Activated CD4-positive, alpha-beta T cell treated with anti-CD3 and anti-CD28 coated beads, Interleukin-2, amount 10 ng/mL, durations not matched to agents 7 days and 5 days (primary cell): ENCODE results near the gene PPP1R1B. TPM values are rescaled to one million over a fixed set of nuclear protein-coding genes. Genes with fewer than 3 reads are reported as not detected.

Source experiments
- CTCF ChIA-PET: fragments of 350-600 bp; sonication (Branson Sonifier 250); formaldehyde crosslinking; loops from one replicate; lab custom pipeline; 2021; ENCODE audit warnings: antibody characterized with exemption; lab: Charles Lee
- POLR2A ChIA-PET: fragments of 350-600 bp; sonication (Branson Sonifier 250); formaldehyde crosslinking; loops from one replicate; lab custom pipeline; 2021; ENCODE audit warnings: antibody characterized with exemption; lab: Charles Lee
- DNase-seq: peaks from one replicate; pipeline ENCODE4 v3.0.0-alpha.2; 2020
- H3K27ac Mint-ChIP-seq: one replicate; pipeline ENCODE4 v1.8.0; 2021; ENCODE audit warnings: mild to moderate bottlenecking, moderate library complexity, mixed read lengths
- H3K27me3 Mint-ChIP-seq: one replicate; pipeline ENCODE4 v1.8.0; 2021; ENCODE audit warnings: mixed read lengths
- H3K36me3 Mint-ChIP-seq: one replicate; pipeline ENCODE4 v1.8.0; 2021; ENCODE audit warnings: low read depth, mixed read lengths
- H3K4me1 Mint-ChIP-seq: one replicate; pipeline ENCODE4 v1.8.0; 2021; ENCODE audit warnings: mixed read lengths
- H3K4me3 Mint-ChIP-seq: one replicate; pipeline ENCODE4 v1.8.0; 2021; ENCODE audit warnings: mild to moderate bottlenecking, moderate library complexity, mixed read lengths
- H3K9me3 Mint-ChIP-seq: one replicate; pipeline ENCODE4 v1.8.0; 2021; ENCODE audit warnings: mixed read lengths
- total RNA-seq, 2 experiments: library from RNA; stranded (reverse); gene quantifications; one replicate each; pipeline ENCODE4 v1.2.3, GENCODE V29; 2021

The PPP1R1B gene
- total RNA-seq, 2 experiments from 2014 or later: not detected

- Mint-ChIP-seq H3K27me3 (no peaks in the 10 kb centered on the region), H3K4me1 (peaks cover 60% of the 10 kb centered on the region), H3K36me3 (peaks cover 7% of the 10 kb centered on the region), H3K9me3 (no peaks in the 10 kb centered on the region), H3K27ac (no peak overlapping the region), H3K4me3 (no peak overlapping the region)
- ChIA-PET CTCF (interaction anchor here (1.0 to 1.3 kb wide), 2 partner anchors 9 to 19 kb away, joined by 3 read pairs; no protein-coding TSS in a partner anchor), POLR2A (no interaction called here)
- DNase-seq: no peak
Observed at GRCh38 chr17:39641097-39641496, 14.3 kb downstream of the PPP1R1B start.

DNA sequence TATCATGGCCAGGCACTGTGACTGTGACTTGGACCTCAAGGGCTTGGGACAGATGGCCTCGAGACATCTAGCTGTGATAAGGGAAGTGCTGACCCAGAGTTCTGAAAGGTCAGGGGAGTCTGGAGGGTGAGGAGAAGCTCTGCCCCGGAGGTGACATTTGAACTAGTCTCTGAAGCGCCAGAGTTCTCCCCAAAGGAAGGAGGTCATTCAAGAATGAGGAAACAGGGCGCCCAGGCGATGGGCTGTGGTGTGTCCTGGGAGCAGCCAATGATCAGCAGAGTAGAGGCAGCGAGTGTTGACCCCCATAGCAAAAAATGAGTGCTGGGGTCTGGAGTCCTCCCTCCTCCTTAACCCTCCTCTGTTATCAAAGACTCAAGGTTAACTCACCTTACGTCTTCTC lies 15.1 kb downstream of the PPP1R1B start:
- CTCF ChIA-PET: interaction anchor here (1.3 kb wide), 1 partner anchor 20 kb away, joined by 3 read pairs; no protein-coding TSS in a partner anchor
- no peaks in the 10 kb centered on the region for H3K27me3 Mint-ChIP-seq
- no peak overlapping the region for H3K4me3 Mint-ChIP-seq
- H3K27ac Mint-ChIP-seq: no peak overlapping the region
- H3K36me3 Mint-ChIP-seq: peaks cover 7% of the 10 kb centered on the region
- H3K9me3 Mint-ChIP-seq: no peaks in the 10 kb centered on the region
- DNase-seq: no peak
- peaks cover 54% of the 10 kb centered on the region for H3K4me1 Mint-ChIP-seq
- POLR2A ChIA-PET: interaction anchor here (0.6 kb wide), 1 partner anchor 21 kb away, joined by 3 read pairs; no protein-coding TSS in a partner anchor

- peaks cover 53% of the 10 kb centered on the region for H3K4me1 Mint-ChIP-seq
- peaks cover 7% of the 10 kb centered on the region for H3K36me3 Mint-ChIP-seq
- H3K9me3 Mint-ChIP-seq: no peaks in the 10 kb centered on the region
- H3K27ac Mint-ChIP-seq: no peak overlapping the region
- DNase-seq: no peak
- POLR2A ChIA-PET: interaction anchor here (0.6 kb wide), 1 partner anchor 22 kb away, joined by 3 read pairs; no protein-coding TSS in a partner anchor
- CTCF ChIA-PET: interaction anchor here (1.1 to 2.5 kb wide), 4 partner anchors 12 to 88 kb away, joined by 3 to 11 read pairs (median 4); partner anchors contain the start of gene MIEN1
- H3K27me3 Mint-ChIP-seq: no peaks in the 10 kb centered on the region
- H3K4me3 Mint-ChIP-seq: no peak overlapping the region
Observed at GRCh38 chr17:39642291-39643074, 15.7 kb downstream of the PPP1R1B start.

DNA sequence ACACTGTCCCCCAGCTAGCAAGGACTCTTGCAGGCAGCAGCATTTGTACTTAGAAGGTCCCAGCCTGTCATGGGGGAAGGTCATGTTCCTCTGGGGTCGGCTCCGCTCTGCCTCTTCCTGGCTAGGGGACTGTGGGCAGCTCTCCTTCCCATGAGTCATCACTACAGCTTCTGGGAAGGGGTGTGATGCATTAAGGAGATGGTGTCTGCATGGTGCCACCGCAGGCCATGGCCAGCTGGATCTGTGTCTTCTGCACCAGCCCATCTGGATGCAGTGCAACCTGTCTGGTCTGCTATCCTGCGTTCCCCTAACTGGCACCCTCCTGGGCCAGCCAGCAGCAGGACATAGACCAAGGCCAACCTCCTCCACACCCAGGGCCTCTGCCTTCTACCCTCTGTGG lies 16.5 kb downstream of the PPP1R1B start:
- Mint-ChIP-seq H3K4me3 (no peak overlapping the region), H3K27ac (no peak overlapping the region), H3K27me3 (no peaks in the 10 kb centered on the region), H3K9me3 (no peaks in the 10 kb centered on the region), H3K4me1 (peaks cover 46% of the 10 kb centered on the region), H3K36me3 (peaks cover 2% of the 10 kb centered on the region)
- POLR2A ChIA-PET: interaction anchor here (0.8 kb wide), 1 partner anchor 11 kb away, joined by 3 read pairs; no protein-coding TSS in a partner anchor
- CTCF ChIA-PET: interaction anchor here (1.1 to 2.5 kb wide), 4 partner anchors 11 to 87 kb away, joined by 3 to 11 read pairs (median 6); partner anchors contain the start of gene MIEN1
- DNase-seq: no peak

DNA sequence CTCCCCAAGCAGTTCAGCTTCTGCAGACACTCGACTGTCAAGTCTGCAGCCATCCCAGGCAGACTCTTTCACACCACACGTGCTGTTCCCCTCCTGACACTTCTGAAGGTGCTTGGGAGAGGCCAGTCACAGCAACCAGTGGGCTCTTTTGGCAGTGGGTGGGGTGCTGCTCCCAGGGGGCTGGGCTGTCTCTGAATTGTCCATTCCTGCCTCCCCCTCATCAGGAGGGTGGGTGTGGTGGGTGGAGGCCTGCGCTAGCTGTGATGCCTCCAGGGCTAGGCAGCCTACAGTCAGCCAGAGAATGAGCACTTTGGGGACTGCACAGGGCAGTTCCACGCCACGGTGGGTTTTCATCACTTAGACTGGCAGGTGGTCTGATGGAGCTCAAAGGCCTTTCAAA lies 20.5 kb downstream of the PPP1R1B start:
- POLR2A ChIA-PET: no interaction called here
- Mint-ChIP-seq H3K27ac (no peak overlapping the region), H3K4me3 (no peak overlapping the region), H3K9me3 (no peaks in the 10 kb centered on the region), H3K36me3 (peaks cover 2% of the 10 kb centered on the region), H3K27me3 (no peaks in the 10 kb centered on the region), H3K4me1 (peaks cover 30% of the 10 kb centered on the region)
- CTCF ChIA-PET: interaction anchor here (1.1 to 1.8 kb wide), 3 partner anchors 8 to 25 kb away, joined by 3 to 5 read pairs (median 4); no protein-coding TSS in a partner anchor
- no peak for DNase-seq

- Mint-ChIP-seq H3K27ac (no peak overlapping the region), H3K9me3 (no peaks in the 10 kb centered on the region), H3K27me3 (no peaks in the 10 kb centered on the region), H3K4me3 (no peak overlapping the region), H3K4me1 (peaks cover 18% of the 10 kb centered on the region), H3K36me3 (peaks cover 2% of the 10 kb centered on the region)
- POLR2A ChIA-PET: no interaction called here
- CTCF ChIA-PET: interaction anchor here (1.1 to 1.8 kb wide), 4 partner anchors 9 to 25 kb away, joined by 3 to 5 read pairs (median 4); no protein-coding TSS in a partner anchor
- DNase-seq: no peak
Observed at GRCh38 chr17:39648616-39649366, 22.0 kb downstream of the PPP1R1B start.

DNA sequence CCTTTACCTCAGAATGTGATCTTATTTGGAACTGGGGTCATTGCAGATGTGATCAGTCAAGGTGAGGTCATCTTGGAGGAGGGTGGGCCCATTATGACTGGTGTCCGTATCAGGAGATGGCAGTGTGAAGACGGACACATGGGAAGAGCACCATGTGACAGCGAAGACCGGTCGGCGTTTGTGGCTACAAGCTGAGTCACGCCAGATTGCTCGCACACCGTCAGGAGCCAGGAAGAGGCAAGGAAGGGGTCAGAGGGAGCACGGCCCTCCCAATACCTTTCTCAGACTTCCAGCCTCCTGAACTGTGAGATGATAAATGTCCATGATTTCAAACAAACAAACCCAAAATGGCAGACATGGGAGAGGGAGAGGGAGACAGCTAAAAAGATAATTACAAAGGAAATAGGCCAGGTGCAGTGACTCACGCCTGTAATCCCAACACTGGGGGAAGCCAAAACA lies 23.4 kb downstream of the PPP1R1B start:
- H3K4me3 Mint-ChIP-seq: no peak overlapping the region
- DNase-seq: no peak
- H3K4me1 Mint-ChIP-seq: peaks cover 25% of the 10 kb centered on the region
- ChIA-PET CTCF (interaction anchor here (1.3 to 6.2 kb wide), 4 partner anchors 10 to 27 kb away, joined by 3 to 61 read pairs (median 4); no protein-coding TSS in a partner anchor), POLR2A (no interaction called here)
- H3K27me3 Mint-ChIP-seq: no peaks in the 10 kb centered on the region
- no peak overlapping the region for H3K27ac Mint-ChIP-seq
- H3K36me3 Mint-ChIP-seq: peaks cover 2% of the 10 kb centered on the region
- no peaks in the 10 kb centered on the region for H3K9me3 Mint-ChIP-seq

DNA sequence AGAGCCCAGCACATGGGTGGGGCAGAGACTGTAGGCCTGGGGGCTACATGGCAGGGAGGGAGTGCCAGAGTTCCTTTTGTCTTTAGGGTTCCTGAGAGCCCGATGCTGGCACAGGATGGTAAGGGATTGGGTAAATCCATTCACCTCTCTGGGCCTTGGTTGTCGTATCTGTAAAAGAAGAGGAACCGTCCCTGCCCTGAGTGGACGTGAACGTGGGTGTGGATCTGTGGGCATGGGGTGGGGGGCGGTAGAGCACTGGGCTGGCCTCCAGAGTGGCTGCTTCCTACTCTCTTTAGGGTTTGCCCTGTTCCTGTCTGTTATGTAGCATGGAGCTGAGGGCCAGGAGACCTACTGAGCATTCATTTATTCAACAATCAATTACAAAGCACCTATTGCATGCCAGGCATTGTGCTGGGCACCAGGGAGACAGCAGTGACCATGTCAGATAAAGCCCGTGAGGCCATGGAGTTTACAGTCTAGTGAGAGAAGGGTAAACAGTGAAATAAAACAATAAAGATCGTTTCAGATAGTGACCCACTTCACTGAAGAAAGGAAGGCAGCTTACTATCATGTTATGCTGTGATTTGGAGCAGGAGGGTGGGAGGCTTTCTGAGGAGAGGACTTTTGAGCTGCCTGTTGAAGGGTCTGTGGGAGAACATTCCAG lies 25.3 kb downstream of the PPP1R1B start:
- no peak overlapping the region for H3K4me3 Mint-ChIP-seq
- DNase-seq: no peak
- CTCF ChIA-PET: interaction anchor here (1.0 to 6.2 kb wide), 4 partner anchors 14 to 79 kb away, joined by 3 to 61 read pairs (median 4); partner anchors contain the start of genes MIEN1 and PGAP3
- peak overlapping the region; percentile 37 for H3K27ac Mint-ChIP-seq
- no peaks in the 10 kb centered on the region for H3K9me3 Mint-ChIP-seq
- H3K27me3 Mint-ChIP-seq: no peaks in the 10 kb centered on the region
- POLR2A ChIA-PET: interaction anchor here (0.6 kb wide), 1 partner anchor 17 kb away, joined by 3 read pairs; no protein-coding TSS in a partner anchor
- H3K36me3 Mint-ChIP-seq: peaks cover 5% of the 10 kb centered on the region
- H3K4me1 Mint-ChIP-seq: peaks cover 31% of the 10 kb centered on the region

GRCh38 chr17:39652587-39653315 lies 26.0 kb downstream of the PPP1R1B start:
- POLR2A ChIA-PET: interaction anchor here (0.6 kb wide), 1 partner anchor 16 kb away, joined by 3 read pairs; no protein-coding TSS in a partner anchor
- peak overlapping the region; percentile 37 for H3K27ac Mint-ChIP-seq
- CTCF ChIA-PET: interaction anchor here (1.0 to 6.2 kb wide), 9 partner anchors 11 to 98 kb away, joined by 3 to 61 read pairs (median 5); partner anchors contain the start of genes MIEN1 and PGAP3

GRCh38 chr17:39653316-39653661 lies 26.5 kb downstream of the PPP1R1B start:
- Mint-ChIP-seq H3K27me3 (no peaks in the 10 kb centered on the region), H3K27ac (no peak overlapping the region), H3K9me3 (no peaks in the 10 kb centered on the region), H3K4me3 (no peak overlapping the region), H3K4me1 (peaks cover 31% of the 10 kb centered on the region), H3K36me3 (peaks cover 8% of the 10 kb centered on the region)
- DNase-seq: no peak
- ChIA-PET CTCF (interaction anchor here (0.8 to 6.2 kb wide), 17 partner anchors 9 to 98 kb away, joined by 3 to 61 read pairs (median 5); partner anchors contain the start of genes MIEN1, PGAP3, STARD3 and TCAP), POLR2A (no interaction called here)

More at GRCh38 chr17:39652587-39653315, 26.0 kb downstream of the PPP1R1B start:
- Mint-ChIP-seq H3K4me1 (peaks cover 31% of the 10 kb centered on the region), H3K4me3 (no peak overlapping the region), H3K27me3 (no peaks in the 10 kb centered on the region), H3K9me3 (no peaks in the 10 kb centered on the region), H3K36me3 (peaks cover 6% of the 10 kb centered on the region)
- DNase-seq: no peak

DNA sequence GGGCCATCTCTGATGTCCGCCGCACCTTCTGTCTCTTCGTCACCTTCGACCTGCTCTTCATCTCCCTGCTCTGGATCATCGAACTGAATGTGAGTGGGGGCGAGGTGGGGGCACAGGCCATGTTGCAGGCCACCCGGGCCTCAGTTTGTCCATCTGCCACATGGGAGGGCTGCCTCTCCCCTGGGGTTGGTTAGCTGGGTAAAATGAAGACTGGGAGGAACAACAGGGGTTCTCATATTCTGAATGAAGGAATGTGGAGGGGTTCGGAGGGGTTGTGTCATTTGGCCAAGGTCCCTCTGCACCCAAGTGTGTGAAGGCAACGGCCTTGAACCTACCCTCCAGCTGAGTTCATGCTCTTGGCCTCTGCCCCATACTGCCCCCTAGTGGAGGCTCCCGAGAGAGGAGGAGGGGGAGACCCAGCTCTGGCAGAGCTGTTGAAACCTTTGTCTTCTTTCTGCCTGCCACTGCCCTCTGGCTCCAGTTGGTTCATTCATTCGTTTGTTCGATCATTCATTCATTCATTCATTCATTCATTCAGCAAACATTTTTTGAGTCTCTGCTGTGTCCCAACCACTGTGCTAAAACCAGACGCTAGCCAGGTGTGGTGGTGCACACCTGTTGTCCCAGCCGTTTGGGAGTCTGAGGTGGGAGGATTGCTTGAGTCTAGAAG lies 27.0 kb downstream of the PPP1R1B start:
- H3K27ac Mint-ChIP-seq: peak overlapping the region; percentile 46
- H3K36me3 Mint-ChIP-seq: peaks cover 8% of the 10 kb centered on the region
- ChIA-PET POLR2A (interaction anchor here (0.6 kb wide), 1 partner anchor 10 kb away, joined by 3 read pairs; no protein-coding TSS in a partner anchor), CTCF (interaction anchor here (0.8 to 6.2 kb wide), 19 partner anchors 10 to 422 kb away, joined by 3 to 61 read pairs (median 5); partner anchors contain the start of genes MIEN1, PGAP3, STARD3 and TCAP)
- no peaks in the 10 kb centered on the region for H3K27me3 Mint-ChIP-seq
- H3K4me1 Mint-ChIP-seq: peaks cover 30% of the 10 kb centered on the region
- DNase-seq: peak; percentile 86
- no peak overlapping the region for H3K4me3 Mint-ChIP-seq
- H3K9me3 Mint-ChIP-seq: no peaks in the 10 kb centered on the region
